Esophagus squamous epithelium (tissue), 4 donors: Measurements from ENCODE around the gene NACA.

Experiments used
- CTCF ChIP-seq, 6 experiments: fragments of 450-650 bp in 4 of 6; fragments of 200-600 bp in 2 of 6; sonication (generic) in 2 of 6; IDR thresholded peaks; one replicate each; pipeline ENCODE4 v1.5.1; 2016 to 2019; ENCODE audit warnings: antibody characterized with exemption in 6 of 6, mild to moderate bottlenecking in 4 of 6, moderate library complexity in 4 of 6
- POLR2A ChIP-seq, 4 donors: fragments of 450-650 bp; IDR thresholded peaks; one replicate each; pipeline ENCODE4 v1.6.1; 2017; ENCODE audit warnings: antibody characterized with exemption in 4 of 4, mild to moderate bottlenecking in 4 of 4, moderate library complexity in 3 of 4

- TF ChIP-seq CTCF (IDR thresholded peaks at IDR 0.05) (no peak), POLR2A (IDR thresholded peaks at IDR 0.05) (no peak)
Observed at GRCh38 chr12:56694161-56694560, 30.9 kb downstream of the NACA start.
